Measurements from ENCODE around the gene MEOX1.
"Not testable (repeated sequence)": the region's sequence is repeated elsewhere in the genome, so short reads cannot be mapped to it uniquely, and the experiment has no call there.

The MEOX1 gene

GRCh38 chr17:43661699-43662412 lies at the start of gene MEOX1:
TSS of gene MEOX1 (minus strand) at chr17:43661922. CDS start at chr17:43661534, 388 bp downstream.
- no peak for DNase-seq (ENCODE audit: low read depth in 2 of 2)

- no peak for DNase-seq (ENCODE audit: low read depth in 2 of 2)
Measured at GRCh38 chr17:43710101-43710500, 48.4 kb upstream of the MEOX1 start.

- DNase-seq (ENCODE audit: low read depth in 2 of 2), result no peak
Measured at GRCh38 chr17:43709210-43709609, 47.5 kb upstream of the MEOX1 start.

GRCh38 chr17:43707184-43707583 lies 45.5 kb upstream of the MEOX1 start:
- DNase-seq (ENCODE audit: low read depth in 2 of 2), result no peak

- DNase-seq (ENCODE audit: low read depth in 2 of 2), result no peak
Measured at GRCh38 chr17:43706235-43706634, 44.5 kb upstream of the MEOX1 start.

- no peak for DNase-seq (ENCODE audit: low read depth in 2 of 2)
Measured at GRCh38 chr17:43703630-43704029, 41.9 kb upstream of the MEOX1 start.

GRCh38 chr17:43702637-43703036 lies 40.9 kb upstream of the MEOX1 start:
- no peak for DNase-seq (ENCODE audit: low read depth in 2 of 2)

GRCh38 chr17:43701318-43701743 lies 39.6 kb upstream of the MEOX1 start:
- no peak for DNase-seq (ENCODE audit: low read depth in 2 of 2)

GRCh38 chr17:43699438-43699756 lies 37.7 kb upstream of the MEOX1 start:
- DNase-seq (ENCODE audit: low read depth in 2 of 2), result no peak

- no peak for DNase-seq (ENCODE audit: low read depth in 2 of 2)
Measured at GRCh38 chr17:43698678-43699437, 37.1 kb upstream of the MEOX1 start.

GRCh38 chr17:43697937-43698336 lies 36.2 kb upstream of the MEOX1 start:
- DNase-seq (ENCODE audit: low read depth in 2 of 2), result no peak

GRCh38 chr17:43696891-43697290 lies 35.2 kb upstream of the MEOX1 start:
- no peak for DNase-seq (ENCODE audit: low read depth in 2 of 2)

- DNase-seq (ENCODE audit: low read depth in 2 of 2), result no peak
Measured at GRCh38 chr17:43695970-43696865, 34.5 kb upstream of the MEOX1 start.

GRCh38 chr17:43694081-43694870 lies 32.6 kb upstream of the MEOX1 start:
- peak; percentile 52 to 62 for DNase-seq (ENCODE audit: low read depth in 2 of 2)

GRCh38 chr17:43691317-43691693 lies 29.6 kb upstream of the MEOX1 start:
- no peak for DNase-seq (ENCODE audit: low read depth in 2 of 2)

GRCh38 chr17:43690624-43691316 lies 29.0 kb upstream of the MEOX1 start:
- no peak for DNase-seq (ENCODE audit: low read depth in 2 of 2)

- DNase-seq (ENCODE audit: low read depth in 2 of 2), result no peak
Measured at GRCh38 chr17:43689814-43690213, 28.1 kb upstream of the MEOX1 start.

- no peak for DNase-seq (ENCODE audit: low read depth in 2 of 2)
Measured at GRCh38 chr17:43689131-43689530, 27.4 kb upstream of the MEOX1 start.

- not testable (repeated sequence) for DNase-seq (ENCODE audit: low read depth in 2 of 2)
Measured at GRCh38 chr17:43686957-43687356, 25.2 kb upstream of the MEOX1 start.

GRCh38 chr17:43683928-43684653 lies 22.4 kb upstream of the MEOX1 start:
- DNase-seq (ENCODE audit: low read depth in 2 of 2), result no peak

Data from activated CD4-positive, alpha-beta T cell treated with anti-CD3 and anti-CD28 coated beads for 24 hours (primary cell).